ENCODE measurements around the gene EFCAB12.
A peak's percentile ranks its signal among the peaks of the same experiment; 100 is the strongest.

Gene EFCAB12

GRCh38 chr3:129462361-129462968 is 34.0 kb upstream of the EFCAB12 start:
- Histone ChIP-seq H3K9me3 (ENCODE audit: control insufficient read depth in 1 of 2, low read length in 2 of 2) (no peaks in the 10 kb centered on the region), H3K36me3 (ENCODE audit: control insufficient read depth in 1 of 2, insufficient read depth in 2 of 2, low read length in 2 of 2) (peaks cover 22 to 37% of the 10 kb centered on the region in 2 donors), H3K4me3 (ENCODE audit: low read depth in 1 of 2, low read length in 2 of 2) (no peak overlapping the region), H3K4me1 (ENCODE audit: control insufficient read depth in 1 of 2, insufficient read depth in 2 of 2, low read length in 2 of 2) (no peaks in the 10 kb centered on the region), H3K27me3 (ENCODE audit: low read depth, low read length) (no peaks in the 10 kb centered on the region), H3K27ac (ENCODE audit: low read length) (no peak overlapping the region)

- Histone ChIP-seq H3K4me3 (ENCODE audit: low read depth in 1 of 2, low read length in 2 of 2) (no peak overlapping the region), H3K27ac (ENCODE audit: low read length) (no peak overlapping the region), H3K9me3 (ENCODE audit: control insufficient read depth in 1 of 2, low read length in 2 of 2) (no peaks in the 10 kb centered on the region), H3K27me3 (ENCODE audit: low read depth, low read length) (no peaks in the 10 kb centered on the region), H3K4me1 (ENCODE audit: control insufficient read depth in 1 of 2, insufficient read depth in 2 of 2, low read length in 2 of 2) (no peaks in the 10 kb centered on the region), H3K36me3 (ENCODE audit: control insufficient read depth in 1 of 2, insufficient read depth in 2 of 2, low read length in 2 of 2) (peaks cover 28 to 44% of the 10 kb centered on the region in 2 donors)
Observed at GRCh38 chr3:129461461-129462146, 33.2 kb upstream of the EFCAB12 start.

- no peak overlapping the region for H3K27ac ChIP-seq (ENCODE audit: low read length)
Observed at GRCh38 chr3:129461022-129461421, 32.6 kb upstream of the EFCAB12 start.

GRCh38 chr3:129460572-129460971 is 32.1 kb upstream of the EFCAB12 start:
- H3K27me3 ChIP-seq (ENCODE audit: low read depth, low read length): no peaks in the 10 kb centered on the region
- peaks cover 28 to 50% of the 10 kb centered on the region in 2 donors for H3K36me3 ChIP-seq (ENCODE audit: control insufficient read depth in 1 of 2, insufficient read depth in 2 of 2, low read length in 2 of 2)
- no peak overlapping the region for H3K27ac ChIP-seq (ENCODE audit: low read length)
- no peak overlapping the region for H3K4me3 ChIP-seq (ENCODE audit: low read depth in 1 of 2, low read length in 2 of 2)
- no peaks in the 10 kb centered on the region for H3K9me3 ChIP-seq (ENCODE audit: control insufficient read depth in 1 of 2, low read length in 2 of 2)
- no peaks in the 10 kb centered on the region for H3K4me1 ChIP-seq (ENCODE audit: control insufficient read depth in 1 of 2, insufficient read depth in 2 of 2, low read length in 2 of 2)

More at GRCh38 chr3:129461022-129461421, 32.6 kb upstream of the EFCAB12 start:
- no peaks in the 10 kb centered on the region for H3K9me3 ChIP-seq (ENCODE audit: control insufficient read depth in 1 of 2, low read length in 2 of 2)
- peaks cover 28 to 48% of the 10 kb centered on the region in 2 donors for H3K36me3 ChIP-seq (ENCODE audit: control insufficient read depth in 1 of 2, insufficient read depth in 2 of 2, low read length in 2 of 2)
- no peaks in the 10 kb centered on the region for H3K4me1 ChIP-seq (ENCODE audit: control insufficient read depth in 1 of 2, insufficient read depth in 2 of 2, low read length in 2 of 2)
- no peak overlapping the region for H3K4me3 ChIP-seq (ENCODE audit: low read depth in 1 of 2, low read length in 2 of 2)
- H3K27me3 ChIP-seq (ENCODE audit: low read depth, low read length): no peaks in the 10 kb centered on the region

- H3K36me3 ChIP-seq (ENCODE audit: control insufficient read depth in 1 of 2, insufficient read depth in 2 of 2, low read length in 2 of 2): peaks cover 28 to 50% of the 10 kb centered on the region in 2 donors
- H3K4me1 ChIP-seq (ENCODE audit: control insufficient read depth in 1 of 2, insufficient read depth in 2 of 2, low read length in 2 of 2): no peaks in the 10 kb centered on the region
- H3K4me3 ChIP-seq (ENCODE audit: low read depth in 1 of 2, low read length in 2 of 2): no peak overlapping the region
- no peaks in the 10 kb centered on the region for H3K9me3 ChIP-seq (ENCODE audit: control insufficient read depth in 1 of 2, low read length in 2 of 2)
- H3K27me3 ChIP-seq (ENCODE audit: low read depth, low read length): no peaks in the 10 kb centered on the region
- H3K27ac ChIP-seq (ENCODE audit: low read length): no peak overlapping the region
Observed at GRCh38 chr3:129460155-129460554, 31.7 kb upstream of the EFCAB12 start.

- H3K27me3 ChIP-seq (ENCODE audit: low read depth, low read length): no peaks in the 10 kb centered on the region
- H3K4me3 ChIP-seq (ENCODE audit: low read depth in 1 of 2, low read length in 2 of 2): no peak overlapping the region
- peaks cover 12 to 48% of the 10 kb centered on the region in 2 donors for H3K36me3 ChIP-seq (ENCODE audit: control insufficient read depth in 1 of 2, insufficient read depth in 2 of 2, low read length in 2 of 2)
- no peak overlapping the region for H3K27ac ChIP-seq (ENCODE audit: low read length)
- H3K4me1 ChIP-seq (ENCODE audit: control insufficient read depth in 1 of 2, insufficient read depth in 2 of 2, low read length in 2 of 2): peaks cover 0 to 4% of the 10 kb centered on the region in 2 donors
- H3K9me3 ChIP-seq (ENCODE audit: control insufficient read depth in 1 of 2, low read length in 2 of 2): no peaks in the 10 kb centered on the region
Observed at GRCh38 chr3:129453732-129454131, 25.3 kb upstream of the EFCAB12 start.

- peaks cover 0 to 19% of the 10 kb centered on the region in 2 donors for H3K36me3 ChIP-seq (ENCODE audit: control insufficient read depth in 1 of 2, insufficient read depth in 2 of 2, low read length in 2 of 2)
- H3K27me3 ChIP-seq (ENCODE audit: low read depth, low read length): no peaks in the 10 kb centered on the region
- peak overlapping the region; percentile 6 for H3K27ac ChIP-seq (ENCODE audit: low read length)
- no peak overlapping the region for H3K4me3 ChIP-seq (ENCODE audit: low read depth in 1 of 2, low read length in 2 of 2)
- H3K9me3 ChIP-seq (ENCODE audit: control insufficient read depth in 1 of 2, low read length in 2 of 2): no peaks in the 10 kb centered on the region
- peaks cover 0 to 4% of the 10 kb centered on the region in 2 donors for H3K4me1 ChIP-seq (ENCODE audit: control insufficient read depth in 1 of 2, insufficient read depth in 2 of 2, low read length in 2 of 2)
Observed at GRCh38 chr3:129449279-129450115, 21.1 kb upstream of the EFCAB12 start.

GRCh38 chr3:129448186-129448895 is 19.9 kb upstream of the EFCAB12 start:
- Histone ChIP-seq H3K4me1 (ENCODE audit: control insufficient read depth in 1 of 2, insufficient read depth in 2 of 2, low read length in 2 of 2) (peaks cover 0 to 4% of the 10 kb centered on the region in 2 donors), H3K4me3 (ENCODE audit: low read depth in 1 of 2, low read length in 2 of 2) (no peak overlapping the region), H3K27ac (ENCODE audit: low read length) (no peak overlapping the region), H3K9me3 (ENCODE audit: control insufficient read depth in 1 of 2, low read length in 2 of 2) (no peaks in the 10 kb centered on the region), H3K27me3 (ENCODE audit: low read depth, low read length) (no peaks in the 10 kb centered on the region), H3K36me3 (ENCODE audit: control insufficient read depth in 1 of 2, insufficient read depth in 2 of 2, low read length in 2 of 2) (peaks cover 0 to 16% of the 10 kb centered on the region in 2 donors)

GRCh38 chr3:129446926-129447325 is 18.5 kb upstream of the EFCAB12 start:
- H3K4me3 ChIP-seq (ENCODE audit: low read depth in 1 of 2, low read length in 2 of 2): no peak overlapping the region
- H3K27me3 ChIP-seq (ENCODE audit: low read depth, low read length): no peaks in the 10 kb centered on the region
- peaks cover 0 to 2% of the 10 kb centered on the region in 2 donors for H3K36me3 ChIP-seq (ENCODE audit: control insufficient read depth in 1 of 2, insufficient read depth in 2 of 2, low read length in 2 of 2)
- H3K9me3 ChIP-seq (ENCODE audit: control insufficient read depth in 1 of 2, low read length in 2 of 2): no peaks in the 10 kb centered on the region
- no peak overlapping the region for H3K27ac ChIP-seq (ENCODE audit: low read length)
- H3K4me1 ChIP-seq (ENCODE audit: control insufficient read depth in 1 of 2, insufficient read depth in 2 of 2, low read length in 2 of 2): peaks cover 4 to 11% of the 10 kb centered on the region in 2 donors

GRCh38 chr3:129445471-129445870 is 17.0 kb upstream of the EFCAB12 start:
- no peak overlapping the region for H3K4me3 ChIP-seq (ENCODE audit: low read depth in 1 of 2, low read length in 2 of 2)
- H3K27me3 ChIP-seq (ENCODE audit: low read depth, low read length): no peaks in the 10 kb centered on the region
- H3K27ac ChIP-seq (ENCODE audit: low read length): no peak overlapping the region
- H3K36me3 ChIP-seq (ENCODE audit: control insufficient read depth in 1 of 2, insufficient read depth in 2 of 2, low read length in 2 of 2): no peaks in the 10 kb centered on the region
- H3K9me3 ChIP-seq (ENCODE audit: control insufficient read depth in 1 of 2, low read length in 2 of 2): no peaks in the 10 kb centered on the region
- H3K4me1 ChIP-seq (ENCODE audit: control insufficient read depth in 1 of 2, insufficient read depth in 2 of 2, low read length in 2 of 2): peaks cover 15 to 23% of the 10 kb centered on the region in 2 donors

- Histone ChIP-seq H3K36me3 (ENCODE audit: control insufficient read depth in 1 of 2, insufficient read depth in 2 of 2, low read length in 2 of 2) (peaks cover 0 to 2% of the 10 kb centered on the region in 2 donors), H3K9me3 (ENCODE audit: control insufficient read depth in 1 of 2, low read length in 2 of 2) (no peaks in the 10 kb centered on the region), H3K4me3 (ENCODE audit: low read depth in 1 of 2, low read length in 2 of 2) (no peak overlapping the region), H3K27me3 (ENCODE audit: low read depth, low read length) (no peaks in the 10 kb centered on the region), H3K4me1 (ENCODE audit: control insufficient read depth in 1 of 2, insufficient read depth in 2 of 2, low read length in 2 of 2) (peaks cover 11 to 35% of the 10 kb centered on the region in 2 donors), H3K27ac (ENCODE audit: low read length) (no peak overlapping the region)
Observed at GRCh38 chr3:129442947-129443346, 14.5 kb upstream of the EFCAB12 start.
